SHP77 treated with DMSO at 0.1 percent for 48 hours (cell line): Measurements from ENCODE around the gene EEFSEC.

Experiments used
- DNase-seq: peaks from one replicate; lab custom pipeline; 2025; lab: John Stamatoyannopoulos, UW

Gene EEFSEC

DNA sequence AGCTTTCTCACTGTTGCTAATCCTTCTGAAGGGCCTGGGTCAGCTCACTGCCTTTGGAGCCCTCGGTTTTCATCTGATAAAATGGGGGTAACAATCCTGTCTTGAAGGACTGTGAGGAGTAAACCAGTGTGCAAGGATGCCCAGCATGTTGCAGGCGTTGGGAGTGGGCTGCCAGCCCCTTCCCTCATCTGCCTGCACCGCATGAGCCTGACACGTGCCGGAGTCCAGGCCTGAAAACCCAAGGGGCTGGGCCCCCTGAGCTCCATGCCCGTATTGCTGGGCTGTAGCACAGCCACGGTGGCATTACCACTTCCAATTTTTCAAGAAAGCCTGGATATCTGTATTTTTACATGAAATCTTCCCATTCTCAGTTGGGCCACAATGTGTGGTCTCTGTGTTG is 215.3 kb downstream of the EEFSEC start:
- DNase-seq: no peak

GRCh38 chr3:128369121-128369703 is 215.9 kb downstream of the EEFSEC start:
- DNase-seq: no peak

GRCh38 chr3:128369881-128370642 is 216.8 kb downstream of the EEFSEC start:
- no peak for DNase-seq

DNA sequence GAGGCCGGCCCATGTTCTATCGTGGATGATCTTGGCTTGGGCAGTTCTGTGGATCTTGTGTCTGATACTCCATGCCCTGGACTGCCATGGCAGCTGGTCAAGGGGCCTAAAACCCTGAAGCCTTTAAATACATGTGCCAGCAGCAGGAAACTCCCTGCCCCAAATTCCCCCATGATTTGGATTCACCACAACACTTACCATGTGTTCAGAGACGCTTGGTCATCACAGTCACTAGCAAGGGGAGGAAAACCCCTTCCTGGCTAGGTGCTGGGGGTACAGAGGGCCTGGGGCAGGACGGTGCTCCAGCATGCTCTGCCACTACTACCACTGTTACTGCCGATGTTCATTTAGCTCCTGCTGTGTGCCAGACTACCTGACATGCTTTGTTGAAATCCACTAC is 219.0 kb downstream of the EEFSEC start:
- no peak for DNase-seq

DNA sequence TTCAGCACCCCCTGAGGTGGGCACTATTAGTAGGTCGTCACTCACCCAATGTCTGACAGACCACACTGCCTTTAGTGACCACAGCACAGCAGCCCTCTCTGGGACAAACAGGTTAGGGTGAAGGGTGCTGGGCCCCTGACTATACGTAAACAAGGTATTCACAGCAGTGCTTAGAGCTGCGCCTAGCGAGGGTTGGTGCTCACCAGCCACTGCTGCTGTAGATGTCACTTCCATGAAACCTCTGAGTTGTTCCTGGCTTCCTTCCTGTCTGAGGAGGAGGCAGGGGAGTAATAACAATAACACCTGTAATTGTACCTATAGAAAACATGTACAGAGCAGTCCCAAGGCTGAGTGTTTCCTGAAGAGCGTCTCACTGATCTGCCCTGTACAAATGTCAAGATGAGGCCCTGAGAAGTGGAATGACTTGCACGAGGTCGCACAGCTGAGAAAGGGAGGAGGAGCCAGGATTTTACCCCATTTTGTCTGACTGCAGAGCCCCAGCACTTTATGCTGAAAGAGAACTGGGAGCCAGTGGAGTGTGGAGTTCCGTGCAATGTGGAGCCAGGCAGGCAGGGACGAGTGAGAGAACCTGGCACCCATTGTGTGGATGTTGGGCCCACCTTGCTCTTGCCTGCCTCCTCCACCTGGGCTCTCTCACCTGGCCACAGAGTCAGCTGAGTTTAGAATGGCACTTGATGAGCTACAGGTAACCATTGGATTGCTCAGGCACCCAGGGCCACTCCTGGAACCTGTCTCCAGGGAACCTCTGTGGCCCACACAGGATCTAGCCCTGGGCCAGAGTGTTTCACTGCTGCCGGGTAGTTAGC is 219.6 kb downstream of the EEFSEC start:
- DNase-seq: no peak

GRCh38 chr3:128374746-128375445 is 221.6 kb downstream of the EEFSEC start:
- DNase-seq: no peak

DNA sequence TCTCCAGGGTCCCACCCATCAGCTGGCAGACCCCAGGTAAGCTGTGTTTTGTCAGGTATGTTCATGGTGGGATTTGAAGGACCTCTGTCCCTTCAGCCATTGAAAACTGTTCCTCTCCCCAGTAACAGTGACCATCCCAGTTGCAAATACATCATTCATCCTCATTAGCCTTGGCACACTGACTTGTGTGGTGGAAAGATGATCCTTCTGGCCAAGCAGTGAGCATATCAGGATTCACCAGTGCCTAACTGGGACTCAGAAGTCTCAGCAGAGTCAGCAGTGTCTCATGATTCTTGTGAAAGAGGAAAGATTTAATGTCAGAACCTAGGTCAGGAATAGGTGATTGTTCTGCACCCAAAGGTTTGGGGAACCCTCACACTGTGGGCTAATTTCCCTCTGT is 223.2 kb downstream of the EEFSEC start:
- no peak for DNase-seq

DNA sequence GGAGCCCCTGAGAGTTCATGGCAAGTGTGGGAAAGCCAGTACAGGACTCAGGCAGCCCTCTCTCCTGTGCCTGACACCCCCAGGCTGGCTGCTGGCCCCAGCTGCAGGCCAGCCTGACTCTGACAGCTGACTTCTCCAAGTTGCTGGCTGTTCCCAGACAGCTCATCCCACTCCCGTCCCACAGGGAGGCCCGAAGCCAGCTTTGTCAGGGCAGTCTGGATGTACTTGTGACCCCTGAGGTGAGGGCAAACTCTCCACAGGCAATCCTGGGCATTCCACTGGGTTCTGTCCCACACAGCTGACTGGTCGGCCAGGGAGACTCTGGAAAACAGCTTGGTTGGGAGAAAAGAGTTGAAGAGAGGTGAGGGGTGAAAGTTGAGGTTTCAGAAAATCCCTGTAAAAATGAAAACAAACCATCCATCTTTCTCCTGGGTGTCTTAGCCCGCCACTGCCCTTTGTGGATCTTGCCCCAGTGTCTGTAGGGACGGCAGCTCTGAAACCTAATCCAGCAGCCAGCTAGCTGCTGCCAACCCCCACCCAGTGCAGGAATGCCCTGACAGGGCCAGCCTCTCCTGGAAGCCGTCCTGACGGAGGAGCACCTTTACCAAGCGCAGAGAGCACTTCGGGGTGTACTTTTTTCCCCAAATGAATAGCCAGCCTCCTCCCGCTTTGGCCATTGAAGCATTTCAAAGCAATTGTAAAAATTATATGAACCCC is 225.5 kb downstream of the EEFSEC start:
- no peak for DNase-seq

GRCh38 chr3:128379367-128380160 is 226.3 kb downstream of the EEFSEC start:
- DNase-seq: no peak

- no peak for DNase-seq
These were observed 227.0 kb downstream of the EEFSEC start for GRCh38 chr3:128380295-128380694.

GRCh38 chr3:128380719-128381118 is 227.4 kb downstream of the EEFSEC start:
- no peak for DNase-seq

DNA sequence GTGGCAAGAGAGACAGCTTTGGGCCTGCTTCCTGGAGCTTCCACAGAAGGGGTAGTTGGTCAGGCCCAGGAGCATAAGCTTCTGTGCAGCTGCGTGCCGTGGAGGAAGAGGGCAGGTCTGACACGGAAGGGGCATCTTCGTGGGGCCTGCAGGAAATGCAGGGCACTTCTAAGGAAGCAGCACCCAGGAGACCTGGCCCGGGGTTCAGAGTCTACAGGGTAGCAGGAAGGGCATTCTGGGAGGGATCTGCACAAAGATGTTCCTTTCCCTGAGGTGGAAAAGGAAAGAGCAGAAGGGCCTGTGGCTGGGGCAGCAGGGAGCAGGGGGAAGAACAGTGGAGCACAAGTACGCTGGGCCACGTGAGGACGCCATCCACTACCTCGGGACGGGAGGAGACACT is 228.3 kb downstream of the EEFSEC start:
- DNase-seq: no peak

DNA sequence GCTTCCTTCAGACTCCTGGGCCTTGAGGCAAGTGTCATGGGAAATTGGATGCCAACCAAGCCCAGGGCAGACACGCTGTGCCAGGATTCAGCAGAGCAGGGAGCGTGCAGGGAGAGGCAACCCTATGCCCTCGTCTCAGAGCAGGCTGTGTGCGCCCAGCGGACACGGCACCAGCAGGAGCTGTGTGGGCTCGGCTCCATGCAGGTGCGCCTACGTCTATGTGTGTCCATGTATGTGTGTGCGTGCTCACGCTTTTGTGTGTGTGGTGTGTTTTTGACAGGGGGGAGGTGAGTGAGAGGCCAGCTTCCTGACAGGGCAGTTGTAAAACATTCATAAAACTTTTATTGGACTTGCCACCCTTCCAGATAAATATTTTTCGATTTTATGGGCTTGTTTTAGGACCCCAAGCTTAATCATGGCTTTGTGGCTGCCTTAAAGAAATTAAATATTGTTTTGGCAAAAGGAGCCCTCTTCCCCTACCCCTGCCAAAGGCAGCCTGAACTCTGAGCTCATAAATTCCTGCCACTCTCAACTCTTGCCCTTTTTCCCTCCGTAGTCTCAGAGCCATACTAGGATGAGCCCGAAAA is 229.0 kb downstream of the EEFSEC start:
- no peak for DNase-seq

- peak; percentile 3 for DNase-seq
These were observed 230.3 kb downstream of the EEFSEC start for GRCh38 chr3:128383316-128384235.

DNA sequence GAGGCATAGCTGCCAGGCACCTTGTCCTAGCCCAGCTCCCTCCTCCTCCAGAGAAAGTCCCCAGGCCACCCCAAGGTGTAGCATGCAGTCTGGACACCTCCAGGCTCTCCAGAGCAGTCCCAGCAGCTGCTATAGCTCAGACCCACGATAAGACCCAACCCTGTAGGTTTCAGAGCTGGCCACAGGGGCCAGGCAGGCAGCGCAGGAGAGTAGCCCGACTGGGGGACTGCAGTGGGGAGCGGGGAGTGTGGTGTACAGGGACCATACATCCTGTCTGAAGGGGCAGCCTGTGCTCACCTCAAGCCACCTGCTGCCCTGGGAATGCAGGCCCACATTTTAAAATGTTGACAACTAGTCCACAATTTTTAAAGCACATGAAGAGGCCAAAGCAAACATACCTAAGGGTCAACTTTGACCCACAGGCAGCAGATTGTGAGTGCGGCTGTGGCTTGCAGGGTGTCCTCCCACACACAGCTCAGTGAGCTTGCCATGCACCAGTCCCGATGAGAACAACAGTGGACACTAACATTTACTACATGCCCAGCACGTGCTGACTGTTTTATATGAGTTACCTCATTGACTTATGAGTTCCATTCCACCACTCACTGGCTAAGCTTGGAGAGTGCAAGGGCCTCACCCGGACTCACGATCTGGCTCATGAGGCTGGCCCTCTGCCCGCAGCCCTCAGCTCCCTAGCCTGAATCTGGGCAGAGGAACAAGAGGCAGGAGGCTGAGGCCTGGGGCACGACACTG is 232.0 kb downstream of the EEFSEC start:
- no peak for DNase-seq

GRCh38 chr3:128388932-128389331 is 235.7 kb downstream of the EEFSEC start:
- DNase-seq: no peak

DNA sequence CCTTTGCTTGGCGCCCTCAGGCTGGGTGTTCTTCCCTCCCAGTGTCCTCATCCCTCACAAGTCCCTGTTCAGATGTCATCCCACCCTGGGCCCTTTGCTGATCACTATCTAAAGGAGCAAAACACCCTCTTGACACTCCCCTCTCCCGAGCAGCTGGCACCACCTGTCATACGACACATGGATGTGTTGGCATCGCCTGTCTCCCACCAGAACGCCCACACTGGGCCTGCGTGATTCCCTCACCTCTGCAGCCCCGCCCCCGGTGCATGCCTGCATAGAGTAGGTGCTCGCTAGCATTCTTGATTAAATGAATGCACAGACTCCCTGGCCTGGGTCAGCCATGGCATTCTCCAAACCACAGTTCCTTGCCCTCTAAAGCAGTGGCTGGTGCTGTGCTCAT is 237.6 kb downstream of the EEFSEC start:
- DNase-seq: no peak

GRCh38 chr3:128392021-128392420 is 238.7 kb downstream of the EEFSEC start:
- DNase-seq: no peak
